PC-3 (cell line): ENCODE measurements around the gene ZNF341. TPM values are rescaled to one million over a fixed set of nuclear protein-coding genes. Genes with fewer than 3 reads are reported as not detected.

Experiments used
- ATAC-seq: fragments of 200-7000 bp; cut with Tn5 transposase; 2 replicates; pipeline ENCODE4 v1.9.1; 2020; ENCODE audit warnings: mild to moderate bottlenecking, moderate library complexity
- BruUV-seq: library from RNA; stranded (reverse); fragments of 400-500 nt; replicated peaks from 2 replicates; lab custom pipeline; 2021; lab: Mats Ljungman, UMichigan
- CTCF ChIA-PET: fragments of 300-600 bp; sonication (Branson Sonifier 250); formaldehyde crosslinking; loops from one replicate; lab custom pipeline; 2022; ENCODE audit warnings: antibody characterized with exemption; lab: Charles Lee
- POLR2A ChIA-PET: fragments of 300-600 bp; sonication (Branson Sonifier 250); formaldehyde crosslinking; loops from one replicate; lab custom pipeline; 2022; ENCODE audit warnings: antibody characterized with exemption; ENCODE audit not compliant: unreplicated experiment; lab: Charles Lee
- DNase-seq: peaks from one replicate; pipeline ENCODE4 v3.0.0-alpha.2; 2015
- H2AFZ ChIP-seq: fragments of 300-600 bp; sonication (generic); 2 replicates; pipeline ENCODE4 v1.6.0; 2016; ENCODE audit warnings: antibody characterized with exemption, low read length
- H3F3A ChIP-seq: fragments of 300-600 bp; sonication (generic); one replicate; pipeline ENCODE4 v1.6.0; 2017; ENCODE audit warnings: antibody characterized with exemption, low read length, control low read depth, mild to moderate bottlenecking; ENCODE audit not compliant: unreplicated experiment
- H3K27ac ChIP-seq: fragments of 300-600 bp; sonication (generic); 2 replicates; pipeline ENCODE4 v1.5.1; 2016; ENCODE audit warnings: mild to moderate bottlenecking, low read length
- H3K27me3 ChIP-seq: fragments of 300-600 bp; sonication (generic); 2 replicates; pipeline ENCODE4 v1.6.1; 2016; ENCODE audit warnings: low read length, mixed read lengths
- H3K36me3 ChIP-seq: fragments of 300-600 bp; sonication (generic); 2 replicates; pipeline ENCODE4 v1.6.1; 2016; ENCODE audit warnings: low read depth, mixed run types, low read length, mixed read lengths
- H3K4me1 ChIP-seq: fragments of 300-600 bp; sonication (generic); 2 replicates; pipeline ENCODE4 v1.5.1; 2016; ENCODE audit warnings: low read length; ENCODE audit not compliant: insufficient read depth
- H3K4me2 ChIP-seq: fragments of 300-600 bp; sonication (generic); 2 replicates; pipeline ENCODE4 v1.6.0; 2016; ENCODE audit warnings: low read length
- H3K4me3 ChIP-seq: fragments of 300-600 bp; sonication (generic); 2 replicates; pipeline ENCODE4 v1.5.1; 2016; ENCODE audit warnings: mild to moderate bottlenecking, low read length, mixed read lengths
- H3K79me2 ChIP-seq: fragments of 300-600 bp; sonication (generic); 2 replicates; pipeline ENCODE4 v1.6.1; 2017; ENCODE audit warnings: low read length, mixed read lengths
- H3K9ac ChIP-seq: fragments of 300-600 bp; sonication (generic); 2 replicates; pipeline ENCODE4 v1.6.0; 2016; ENCODE audit warnings: mild to moderate bottlenecking, low read length
- H3K9me2 ChIP-seq: fragments of 300-600 bp; sonication (generic); replicated peaks from 2 replicates; pipeline ENCODE4 v1.6.1; 2016; ENCODE audit warnings: mixed run types, low read length, mixed read lengths
- H3K9me3 ChIP-seq: fragments of 300-600 bp; sonication (generic); 2 replicates; pipeline ENCODE4 v1.6.1; 2016; ENCODE audit warnings: low read length, mixed read lengths
- H4K20me1 ChIP-seq: fragments of 300-600 bp; sonication (generic); 2 replicates; pipeline ENCODE4 v1.6.1; 2016; ENCODE audit warnings: low read length, mixed read lengths
- CTCF ChIP-seq: fragments of 300-600 bp; sonication (generic); conservative IDR thresholded peaks from 2 replicates; pipeline ENCODE4 v1.5.1; 2017; ENCODE audit warnings: antibody characterized with exemption, low read depth, mild to moderate bottlenecking, low read length
- EZH2 ChIP-seq: fragments of 300-600 bp; sonication (generic); IDR thresholded peaks from one replicate; pipeline ENCODE4 v1.6.1; 2017; ENCODE audit warnings: antibody characterized with exemption, mild to moderate bottlenecking, low read length; ENCODE audit not compliant: unreplicated experiment
- EZH2phosphoT487 ChIP-seq: fragments of 300-600 bp; sonication (generic); IDR thresholded peaks from 2 replicates; pipeline ENCODE4 v1.6.1; 2018; ENCODE audit warnings: mild to moderate bottlenecking, antibody characterized with exemption, low read length, borderline replicate concordance
- intact Hi-C: fragments of 100-400 bp; cut with micrococcal nuclease; formaldehyde crosslinking; loops from 2 replicates; pipeline ENCODE4 v1.9.0; 2023
- total RNA-seq: library from RNA; depleted of rRNA; stranded (reverse); fragments of >200 nt; gene quantifications from 2 replicates; pipeline ENCODE4 v1.2.3, GENCODE V29; 2014

ZNF341 gene
- total RNA-seq, 1 experiment from 2014 or later, result 4.4 TPM

GRCh38 chr20:33785503-33785902 lies 53.7 kb downstream of the ZNF341 start:
- Histone ChIP-seq H3K79me2 (no peaks in the 10 kb centered on the region), H4K20me1 (no peaks in the 10 kb centered on the region), H3K4me1 (peaks cover 25% of the 10 kb centered on the region), H2AFZ (no peak overlapping the region), H3K9me2 (no peaks in the 10 kb centered on the region), H3K9ac (no peak overlapping the region), H3K36me3 (no peaks in the 10 kb centered on the region), H3K27me3 (no peaks in the 10 kb centered on the region), H3F3A (no peaks in the 10 kb centered on the region), H3K9me3 (no peaks in the 10 kb centered on the region), H3K27ac (no peak overlapping the region), H3K4me3 (no peak overlapping the region), H3K4me2 (no peak overlapping the region)
- POLR2A ChIA-PET, result no interaction called here
- TF ChIP-seq EZH2phosphoT487 (no peak), EZH2 (no peak), CTCF (no peak)
- no TSS peak for BruUV-seq
- no peak for ATAC-seq
- CTCF ChIA-PET, result no interaction called here
- intact Hi-C loops, result loop anchor here (5.0 to 10.0 kb wide), 2 partner anchors 53 to 101 kb away; partner anchors contain the start of genes E2F1 and ZNF341
- no peak for DNase-seq

- no peaks in the 10 kb centered on the region for H3F3A ChIP-seq
- peaks cover 28% of the 10 kb centered on the region for H3K4me1 ChIP-seq
- no peak for ATAC-seq
- no peaks in the 10 kb centered on the region for H3K9me2 ChIP-seq
- no peaks in the 10 kb centered on the region for H3K9me3 ChIP-seq
- H4K20me1 ChIP-seq, result no peaks in the 10 kb centered on the region
- no peak for DNase-seq
- CTCF ChIA-PET, result no interaction called here
- H3K4me3 ChIP-seq, result no peak overlapping the region
- no peak overlapping the region for H3K27ac ChIP-seq
- no peak overlapping the region for H2AFZ ChIP-seq
- no peaks in the 10 kb centered on the region for H3K36me3 ChIP-seq
- POLR2A ChIA-PET, result no interaction called here
- H3K4me2 ChIP-seq, result no peak overlapping the region
- TF ChIP-seq EZH2, result no peak
- no peak for TF ChIP-seq EZH2phosphoT487
- no peak for TF ChIP-seq CTCF
- no peaks in the 10 kb centered on the region for H3K79me2 ChIP-seq
- no peak overlapping the region for H3K9ac ChIP-seq
- no TSS peak for BruUV-seq
- intact Hi-C loops, result loop anchor here (5.0 to 10.0 kb wide), 2 partner anchors 55 to 103 kb away; partner anchors contain the start of genes E2F1 and ZNF341
- H3K27me3 ChIP-seq, result no peaks in the 10 kb centered on the region
These were observed 55.6 kb downstream of the ZNF341 start for GRCh38 chr20:33787253-33787891.
